Activated T-cell treated with anti-CD3 and anti-CD28 coated beads for 1 hour (primary cell): ENCODE results near the gene ZFHX3.

Experiments used
- DNase-seq: peaks from one replicate; pipeline ENCODE4 v3.0.0-alpha.2; 2020; ENCODE audit warnings: low read depth

The ZFHX3 gene

DNA sequence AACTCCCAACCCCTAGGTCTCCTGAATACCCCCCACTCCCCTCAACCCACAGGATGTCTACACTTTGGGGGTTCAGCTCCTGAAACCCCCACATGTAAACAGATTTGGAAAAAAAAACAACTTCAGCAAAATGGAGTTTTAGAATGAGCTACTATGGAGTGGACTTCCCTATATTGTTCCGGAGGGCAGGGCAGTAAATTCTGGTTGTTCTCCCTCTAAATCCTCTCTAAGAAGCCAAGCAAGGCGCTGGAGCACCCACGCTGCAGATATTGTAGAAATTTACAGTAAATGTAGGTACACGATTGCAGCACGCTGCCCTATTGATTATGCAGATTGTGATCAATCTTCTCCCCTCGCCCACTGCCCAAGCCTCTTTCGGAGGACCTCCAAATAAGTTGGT, 8.5 kb upstream of the ZFHX3 start:
- DNase-seq, result no peak

DNA sequence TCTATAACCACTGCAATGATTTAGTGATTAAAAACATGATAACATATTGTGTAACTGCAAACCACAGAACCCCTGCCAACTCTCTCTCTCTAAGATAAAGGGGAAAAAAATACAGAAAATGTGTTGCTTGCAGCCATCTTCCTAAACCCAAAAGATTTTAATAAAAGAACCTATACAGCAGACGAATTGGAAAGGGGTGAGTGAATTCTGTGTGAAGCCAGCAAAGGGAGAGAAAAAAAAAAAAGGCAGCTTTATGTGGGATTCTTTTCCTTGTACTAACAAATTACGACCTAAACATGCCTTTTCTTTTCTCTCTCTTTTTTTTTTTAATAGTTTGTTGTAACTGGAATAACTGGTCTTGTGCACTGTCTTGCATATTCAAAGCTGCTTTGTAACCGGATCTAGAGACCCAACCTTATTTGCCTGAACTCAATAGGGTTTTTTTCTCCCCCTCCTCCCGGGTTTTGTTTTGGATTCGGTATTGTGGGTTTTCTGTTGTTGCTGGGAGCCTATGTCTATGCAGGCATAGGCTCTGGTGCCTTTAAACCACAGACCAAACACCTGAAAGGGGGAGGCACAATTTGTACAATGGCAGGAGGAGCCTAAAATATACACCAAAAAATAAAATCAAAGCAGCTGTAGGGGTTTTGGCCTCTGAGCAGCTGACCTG, 7.0 kb upstream of the ZFHX3 start:
- no peak for DNase-seq

DNA sequence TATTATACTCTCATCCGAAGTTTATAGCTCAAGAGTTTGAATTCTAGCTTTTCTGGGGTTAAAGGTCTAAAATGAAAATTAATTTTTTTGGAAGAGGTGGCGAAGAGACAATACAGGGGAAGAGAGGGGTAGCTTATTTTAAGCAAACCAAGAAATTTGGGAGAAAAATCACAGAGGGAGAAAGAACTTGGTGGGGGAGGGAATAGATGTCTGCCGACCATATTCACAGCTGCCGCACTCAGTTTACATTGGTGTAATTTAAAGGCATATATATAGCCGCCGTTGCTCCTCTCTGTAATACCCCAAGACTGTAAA, 6.5 kb upstream of the ZFHX3 start:
- no peak for DNase-seq

DNA sequence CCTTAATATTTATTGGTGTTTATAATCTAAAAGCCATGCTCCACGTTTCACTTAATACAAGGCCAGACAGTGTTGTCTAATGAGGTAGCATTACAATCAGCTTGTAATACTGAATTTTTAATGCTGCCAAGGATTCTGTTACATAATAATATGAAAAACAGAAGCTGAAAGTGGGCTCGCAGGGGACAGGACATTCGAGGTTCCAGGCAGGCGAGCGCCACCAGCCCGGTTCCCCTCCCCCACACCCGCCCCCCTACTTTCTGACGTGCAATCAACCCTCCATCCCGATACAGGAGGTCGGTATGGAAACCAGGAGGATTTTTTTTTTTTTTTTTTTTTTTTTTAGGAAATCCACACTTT, 6.2 kb upstream of the ZFHX3 start:
- DNase-seq, result no peak

DNA sequence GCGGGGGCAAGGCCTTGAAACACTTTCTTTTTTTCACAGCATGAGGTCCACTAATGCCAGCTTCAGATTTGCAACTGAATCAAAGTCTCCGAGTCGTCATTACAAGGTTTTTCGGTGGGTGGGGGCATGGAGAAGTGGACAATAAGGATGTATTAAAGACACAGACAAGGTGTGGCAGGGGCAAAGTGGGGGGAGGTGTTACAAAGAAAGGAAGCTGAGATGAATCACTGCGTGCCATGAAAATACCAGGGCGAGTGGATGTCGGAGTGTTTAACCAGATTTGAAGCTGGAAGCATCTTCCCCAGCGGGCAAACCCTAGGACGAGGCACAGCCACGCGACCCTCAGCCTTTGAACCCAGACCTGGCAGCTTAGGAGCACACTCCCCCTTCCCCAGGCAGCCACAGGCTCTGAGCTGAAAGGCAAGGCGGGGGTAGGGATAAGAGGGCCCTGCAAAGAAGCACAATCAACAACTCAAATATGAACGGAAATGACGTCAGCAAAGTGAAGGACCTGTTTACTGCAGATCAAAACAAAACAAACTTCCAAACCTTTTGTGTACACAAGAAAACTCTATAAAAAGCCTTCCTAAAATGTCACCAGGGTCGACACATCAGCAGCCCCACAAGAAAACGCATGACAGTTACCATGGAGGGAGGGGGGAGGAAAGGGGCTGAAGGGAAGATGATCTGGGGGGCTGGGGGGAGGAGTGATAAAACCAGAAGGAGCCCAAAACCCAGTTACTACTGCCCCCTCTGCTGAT, 5.6 kb upstream of the ZFHX3 start:
- no peak for DNase-seq

DNA sequence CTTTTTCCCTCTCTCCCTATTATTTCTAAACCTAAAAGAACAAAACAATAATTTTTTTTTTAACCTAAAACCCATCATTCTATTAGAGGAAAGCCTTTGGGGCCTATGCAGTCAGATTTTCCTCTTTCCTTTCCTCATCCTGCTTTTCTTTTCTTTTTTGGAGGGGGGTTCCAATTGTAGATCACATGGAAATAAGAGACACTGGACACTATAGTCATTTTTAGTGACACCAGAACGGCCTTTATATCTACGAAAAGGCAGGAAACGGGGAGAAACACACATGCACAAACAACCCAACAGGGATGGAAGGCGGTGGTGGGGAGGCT, 5.1 kb upstream of the ZFHX3 start:
- no peak for DNase-seq

DNA sequence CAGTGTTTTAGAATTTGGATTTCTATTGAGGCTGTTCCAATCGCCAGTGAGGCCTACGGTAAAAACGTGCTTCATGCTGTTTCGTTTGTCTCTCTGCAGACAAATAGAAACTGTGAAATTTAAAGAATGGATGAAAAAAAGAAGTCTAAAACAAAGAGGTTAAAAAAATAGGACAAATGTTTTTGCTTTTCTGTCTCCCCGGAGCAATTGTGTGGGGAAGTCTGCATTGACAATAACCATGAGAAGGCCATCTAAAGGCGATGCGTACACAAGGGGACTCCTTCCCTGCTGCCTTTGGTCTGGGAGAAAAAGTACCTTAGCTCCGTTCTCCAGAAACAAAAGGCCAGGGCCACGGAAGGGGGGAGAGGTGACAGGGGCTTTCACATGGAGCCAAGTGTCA, 4.6 kb upstream of the ZFHX3 start:
- no peak for DNase-seq

DNA sequence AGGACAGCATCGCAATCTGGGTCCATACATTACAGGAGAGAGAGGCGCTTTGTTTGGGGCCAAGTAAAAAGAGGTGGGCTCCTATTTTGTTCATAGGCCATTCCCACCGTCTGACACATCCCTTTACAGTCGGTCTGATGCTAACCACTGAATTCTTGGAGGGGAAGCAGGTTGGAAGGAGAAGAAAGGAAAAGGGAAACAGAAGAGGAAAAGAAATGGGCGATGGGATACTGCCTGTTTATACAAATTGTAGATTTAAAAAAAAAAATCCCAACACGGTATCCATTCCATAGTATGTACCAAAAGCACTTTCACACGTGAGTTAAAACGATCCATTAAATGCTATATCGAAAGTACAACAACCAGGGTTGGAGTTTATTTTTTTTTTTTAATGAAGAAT, 4.0 kb upstream of the ZFHX3 start:
- no peak for DNase-seq

DNA sequence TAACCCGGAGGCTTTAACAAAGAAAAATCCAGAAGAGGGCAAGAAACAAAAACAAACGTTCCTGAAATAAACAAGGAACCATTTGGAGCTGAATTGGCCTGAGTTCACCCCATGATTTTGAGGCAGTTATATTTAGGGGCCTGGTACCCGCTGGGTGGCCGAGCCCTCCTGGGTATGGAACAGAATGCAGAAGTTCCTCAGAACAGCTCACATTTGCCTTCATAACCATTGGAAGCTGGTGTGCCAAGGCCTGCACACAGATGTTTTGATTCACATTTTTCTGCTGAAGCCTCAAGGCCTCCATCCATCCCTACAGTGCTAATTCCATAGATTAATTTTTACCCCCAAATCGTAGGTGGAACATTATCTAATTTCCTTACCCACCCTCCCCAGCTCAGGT, 3.3 kb upstream of the ZFHX3 start:
- DNase-seq, result no peak

DNA sequence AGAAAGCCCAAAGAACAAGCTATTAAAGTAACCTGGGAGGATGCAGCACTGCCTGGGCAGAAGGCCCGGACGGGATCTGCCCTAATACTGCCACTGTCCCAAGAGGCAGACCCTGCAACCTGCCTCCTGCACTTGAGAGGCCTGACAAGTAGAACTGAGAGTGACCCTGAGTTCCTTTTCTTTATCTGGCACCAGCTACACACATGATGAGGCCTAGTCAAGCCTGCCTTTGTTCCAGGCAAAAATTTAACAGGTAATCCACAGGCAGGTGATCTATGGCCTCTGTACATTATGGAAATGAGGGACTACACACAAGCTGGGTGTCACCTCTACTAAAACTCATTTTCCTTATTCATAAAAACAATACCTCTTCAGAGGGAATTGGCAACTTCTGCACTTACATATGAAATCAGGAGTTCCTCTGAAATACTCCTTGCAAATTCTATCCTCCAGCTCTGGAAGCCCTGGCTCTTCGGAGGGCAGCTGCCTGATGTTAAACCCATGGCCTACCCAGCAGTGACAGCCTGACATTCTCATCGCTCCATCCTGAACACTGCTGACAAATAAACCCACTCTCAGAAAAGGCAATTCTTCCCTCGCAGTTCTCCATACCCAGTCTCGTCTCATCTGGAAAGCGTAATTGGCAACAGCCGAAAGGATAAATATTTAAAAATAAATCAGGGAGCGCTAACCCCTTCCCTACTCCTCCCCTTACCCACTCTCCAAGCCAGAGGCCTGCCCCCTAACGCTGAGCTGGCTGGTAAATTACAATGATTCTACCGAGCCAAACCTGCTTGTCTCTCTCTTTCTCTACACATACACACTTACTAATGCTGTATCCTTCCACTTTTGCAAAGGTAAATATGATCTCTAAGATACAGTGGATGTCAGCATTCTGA, 2.5 kb upstream of the ZFHX3 start:
- DNase-seq, result no peak

DNA sequence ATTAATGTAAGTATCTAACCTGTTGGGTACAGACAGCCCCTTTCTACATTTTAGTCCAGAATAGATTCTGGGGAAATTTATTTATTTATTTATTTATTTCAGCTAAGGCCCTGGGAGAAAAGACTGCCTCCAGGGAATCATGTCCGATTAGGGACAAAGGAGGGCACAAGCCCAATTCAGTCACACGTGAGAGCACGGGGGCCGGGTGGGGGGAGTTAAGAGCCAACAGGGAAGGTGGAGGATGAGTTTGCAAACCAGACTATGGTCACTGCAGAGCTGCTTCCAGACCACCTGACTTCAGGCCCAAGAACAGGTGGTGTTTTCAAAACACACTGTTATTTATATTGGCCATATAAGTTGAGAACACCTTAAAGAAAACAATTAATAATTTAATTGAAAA, 1.6 kb upstream of the ZFHX3 start:
- no peak for DNase-seq

DNA sequence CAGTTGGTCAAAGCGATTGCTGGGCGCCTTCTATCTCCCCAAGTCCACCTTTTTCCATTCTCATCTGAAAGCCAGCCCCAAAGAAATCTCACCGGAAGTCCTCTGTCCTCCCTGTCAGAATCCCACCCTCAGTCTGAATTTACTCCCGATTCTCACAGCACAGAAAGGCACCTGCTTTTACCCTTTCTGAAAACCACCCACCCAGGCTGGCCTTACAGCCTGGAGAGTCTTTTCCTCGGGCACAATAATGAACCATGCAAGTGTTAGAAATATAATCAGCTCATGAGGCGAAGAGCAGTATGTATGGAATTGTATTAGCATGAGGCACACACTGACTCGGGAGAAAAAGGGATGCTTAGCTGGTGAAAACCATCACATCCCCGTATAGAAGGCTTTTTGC, 1.2 kb upstream of the ZFHX3 start:
- no peak for DNase-seq

DNA sequence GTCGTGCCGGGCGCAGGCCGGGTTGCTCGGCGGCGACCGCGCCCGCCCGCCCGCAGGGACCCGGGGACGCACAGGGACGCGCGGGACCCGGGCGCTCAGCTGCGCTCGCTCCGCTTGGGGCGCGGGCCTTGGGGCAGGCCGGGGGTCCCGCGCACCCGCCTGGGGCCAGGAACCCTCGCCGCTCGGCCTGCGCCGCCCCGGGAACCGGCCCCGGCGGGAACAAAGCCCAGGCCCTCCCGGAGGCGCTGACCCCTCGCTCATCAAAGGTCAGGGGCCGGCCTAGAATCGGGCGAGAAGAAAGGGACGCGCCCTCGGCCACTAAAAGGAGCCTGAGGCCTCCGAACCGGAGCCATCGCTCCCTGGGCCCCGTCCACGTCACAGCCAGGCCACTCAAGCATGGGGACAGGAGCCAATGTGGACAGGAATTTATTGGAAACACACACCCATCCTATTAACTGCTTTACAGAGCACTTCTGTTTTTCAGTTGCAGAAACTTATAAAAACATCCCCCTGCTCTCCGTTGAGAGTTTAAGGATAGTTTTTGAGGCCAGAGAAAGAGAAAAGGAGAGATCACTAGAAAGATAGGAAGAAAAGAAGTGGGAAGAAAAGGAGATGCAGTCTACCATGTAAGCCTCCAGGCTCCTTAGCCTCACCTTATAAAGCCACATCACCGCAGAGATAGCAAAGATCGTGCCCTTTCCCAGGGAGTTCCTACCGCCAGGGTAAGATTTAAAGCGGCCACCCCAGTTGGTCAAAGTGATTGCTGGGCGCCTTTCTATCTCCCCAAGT, 558 bp upstream of the ZFHX3 start:
- no peak for DNase-seq

DNA sequence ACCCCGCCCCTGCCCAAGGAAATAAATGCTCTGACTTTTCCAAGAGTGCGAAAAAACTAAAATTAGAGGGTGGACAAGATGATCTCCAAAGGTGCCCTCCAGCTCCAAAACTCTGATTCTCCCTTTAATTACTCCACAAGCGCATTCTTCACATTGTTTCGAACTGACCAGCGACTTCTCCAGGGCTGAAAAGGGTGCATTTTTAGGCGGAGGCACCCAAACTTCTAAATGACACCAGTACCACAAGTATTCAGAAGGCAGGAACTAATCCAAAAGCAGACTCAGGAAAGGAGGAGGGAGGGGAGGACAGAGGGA, 750 bp downstream of the ZFHX3 start:
- DNase-seq, result no peak

DNA sequence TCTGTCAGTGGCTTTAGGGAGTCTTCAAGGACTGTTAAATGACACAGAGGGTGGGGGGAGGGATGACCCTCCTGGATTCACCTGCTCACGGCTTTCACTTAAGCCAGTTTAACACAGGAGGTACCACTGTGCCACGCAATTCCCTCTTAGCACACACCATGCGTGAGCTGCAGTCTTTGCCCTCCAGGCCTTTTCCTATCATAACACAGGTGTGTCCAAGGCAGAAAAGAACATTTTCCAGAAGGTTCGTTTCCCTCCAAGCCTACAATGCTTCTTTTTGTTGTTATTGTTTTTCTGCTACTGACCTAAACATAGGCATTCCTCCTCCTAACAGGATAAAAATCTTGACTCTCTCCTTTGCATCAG, 1.1 kb downstream of the ZFHX3 start:
- no peak for DNase-seq

DNA sequence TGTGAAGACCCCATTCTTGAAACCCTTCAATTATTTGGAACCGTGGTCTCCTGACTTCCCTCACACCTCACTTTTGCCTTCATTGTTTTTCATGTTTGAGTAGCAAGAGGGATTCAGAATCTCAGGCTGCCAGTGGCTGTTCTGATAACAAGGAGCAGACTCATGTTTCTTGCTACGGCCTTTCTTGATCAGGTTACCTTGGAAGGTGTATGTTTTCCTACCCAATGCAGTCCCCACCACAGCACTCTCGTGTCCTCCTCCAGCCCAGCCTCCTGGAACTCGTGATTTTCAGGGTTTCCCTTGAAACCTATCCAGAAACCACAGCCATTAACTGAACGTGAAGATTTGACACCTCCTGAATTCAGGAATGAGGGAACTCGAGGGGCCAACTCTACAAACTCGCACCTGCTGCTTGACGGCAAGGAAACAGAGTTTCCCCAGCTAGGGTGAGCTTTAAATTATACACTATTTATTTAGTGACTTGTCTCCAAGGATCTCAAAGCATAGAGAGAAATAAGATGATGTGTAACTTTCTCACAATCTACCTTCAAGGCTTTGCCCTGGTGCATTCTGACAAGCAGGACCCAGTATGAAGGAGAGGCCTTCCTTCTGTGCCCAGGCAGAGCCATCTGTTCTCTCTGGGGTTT, 1.6 kb downstream of the ZFHX3 start:
- DNase-seq, result no peak

DNA sequence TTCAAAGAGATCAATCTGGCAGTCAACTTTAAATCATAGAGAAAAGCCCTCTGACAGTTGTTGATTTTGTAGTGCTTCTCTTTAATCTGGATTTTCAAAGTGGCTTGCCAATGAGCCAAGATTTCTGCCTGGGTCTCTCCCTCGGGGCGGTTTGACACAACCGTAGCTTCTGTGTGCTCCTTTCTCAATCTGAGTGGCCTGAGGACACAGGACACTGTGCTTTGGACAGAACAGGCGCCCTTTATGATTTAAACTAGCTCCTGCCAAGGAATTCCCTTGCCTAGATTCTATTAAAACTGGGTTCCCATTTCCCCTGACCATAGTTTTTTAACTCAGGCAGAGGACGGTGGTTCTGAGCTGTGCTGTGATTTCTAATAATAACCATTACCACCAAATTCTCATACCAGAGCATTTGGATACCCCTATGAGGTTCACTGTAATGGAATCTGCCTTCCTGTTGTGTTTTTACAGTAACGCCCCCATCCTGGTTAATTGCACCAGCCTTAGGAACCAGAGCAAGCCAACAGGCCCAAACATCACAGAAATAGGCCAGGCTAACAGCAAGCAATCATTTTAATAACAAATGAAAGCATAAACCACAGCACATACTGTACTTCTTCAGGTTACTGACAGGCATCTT, 4.0 kb downstream of the ZFHX3 start:
- DNase-seq, result no peak

DNA sequence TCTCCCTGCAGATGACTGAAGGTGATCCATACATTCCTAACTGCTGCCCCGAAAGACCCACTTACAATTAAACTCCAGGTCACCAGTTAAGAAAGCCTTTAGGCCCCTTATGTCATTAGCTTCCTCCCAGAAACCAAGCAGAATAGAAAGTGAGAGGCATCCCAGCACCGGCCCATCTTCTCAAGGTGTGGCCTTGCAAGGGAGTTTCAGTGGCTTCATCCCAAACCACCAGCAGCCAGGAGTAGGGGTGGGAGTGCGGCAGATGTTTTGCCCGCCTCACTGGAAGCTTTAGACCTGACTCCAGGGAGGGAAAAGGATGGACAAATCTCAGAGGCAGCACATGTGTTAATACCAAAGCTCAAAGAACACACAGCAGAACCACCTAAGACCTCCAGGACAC, 5.1 kb downstream of the ZFHX3 start:
- DNase-seq, result no peak

DNA sequence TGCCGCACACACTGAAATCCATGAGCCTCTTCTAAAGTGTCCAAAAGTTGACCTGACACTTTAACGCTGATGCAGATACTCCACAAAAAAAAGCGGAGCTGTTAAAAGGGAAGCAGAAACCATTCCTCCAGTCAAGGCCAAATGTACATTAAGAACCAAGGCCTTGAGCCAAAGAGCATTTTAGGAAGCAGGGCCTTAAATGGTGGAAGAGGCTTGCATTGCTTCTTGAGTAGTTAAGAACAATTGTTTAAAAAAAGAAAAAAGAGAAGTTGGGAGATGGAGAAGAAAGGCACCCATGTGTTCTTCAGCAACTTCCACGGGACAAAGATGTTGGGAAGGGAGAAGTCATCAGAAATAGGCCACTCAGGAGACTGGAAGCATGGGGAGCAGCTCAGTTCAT, 6.3 kb downstream of the ZFHX3 start:
- no peak for DNase-seq

DNA sequence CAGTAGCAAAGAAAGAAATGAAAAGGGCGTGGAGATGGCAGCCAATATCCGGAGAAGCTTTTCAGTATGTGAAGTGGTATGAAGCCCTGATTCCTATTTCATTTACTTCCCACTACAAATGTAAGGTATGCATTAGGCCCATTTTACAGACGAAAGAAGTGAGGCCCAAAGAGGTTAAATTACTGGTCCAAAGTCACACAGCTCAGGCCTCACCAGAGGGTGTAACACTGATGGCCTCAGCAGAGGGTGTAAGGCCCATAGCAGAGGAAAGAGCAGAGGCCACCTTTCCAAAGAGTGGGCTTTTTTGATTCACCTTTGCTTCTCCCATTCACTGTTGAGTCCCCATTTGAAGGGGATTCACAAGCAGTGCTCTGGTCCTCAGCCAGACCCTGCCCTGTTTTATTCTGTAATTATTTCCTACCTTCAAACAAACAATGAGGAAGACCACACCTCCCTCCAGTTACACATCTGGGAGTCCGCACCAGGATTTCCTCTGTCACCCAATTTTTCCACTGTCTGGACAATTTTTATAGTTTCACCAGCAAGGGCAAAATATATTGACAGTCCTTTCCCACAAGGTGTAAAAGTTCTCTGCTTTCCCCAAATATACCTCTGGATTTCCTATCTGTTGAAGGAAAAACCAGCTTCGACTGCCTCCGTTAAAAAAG, 7.1 kb downstream of the ZFHX3 start:
- no peak for DNase-seq

DNA sequence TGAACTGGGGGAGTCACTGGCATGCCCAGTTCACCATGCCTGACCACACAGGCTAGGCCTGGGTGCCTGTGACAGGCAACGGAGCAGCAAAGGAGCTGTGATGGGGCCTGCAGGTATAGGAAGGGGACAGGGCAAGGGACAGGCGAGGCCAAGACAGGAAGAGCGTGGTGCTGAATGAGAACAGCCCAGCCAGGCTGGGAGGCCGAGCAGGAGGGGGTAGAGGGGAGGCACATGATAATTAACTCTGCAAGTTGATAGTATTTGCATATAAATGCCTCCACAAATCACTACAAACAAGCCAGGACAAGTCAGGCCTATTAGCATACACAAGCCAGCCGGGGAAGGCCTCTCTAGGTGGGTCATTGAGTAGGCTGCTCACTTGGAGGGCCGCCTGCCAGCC, 7.8 kb downstream of the ZFHX3 start:
- DNase-seq, result no peak
